Hematopoietic multipotent progenitor cell treated with erythropoietin and hydrocortisone succinate and interleukin-3 and kit ligand, for 15 days (in vitro differentiated cells): ENCODE data around the gene CORIN.

ENCODE experiments used
- DNase-seq: peaks from one replicate; pipeline ENCODE4 v3.0.0-alpha.2; 2015; ENCODE audit warnings: low spot score

Gene CORIN

GRCh38 chr4:47835494-47835893 is 2.4 kb downstream of the CORIN start:
- DNase-seq = no peak

DNA sequence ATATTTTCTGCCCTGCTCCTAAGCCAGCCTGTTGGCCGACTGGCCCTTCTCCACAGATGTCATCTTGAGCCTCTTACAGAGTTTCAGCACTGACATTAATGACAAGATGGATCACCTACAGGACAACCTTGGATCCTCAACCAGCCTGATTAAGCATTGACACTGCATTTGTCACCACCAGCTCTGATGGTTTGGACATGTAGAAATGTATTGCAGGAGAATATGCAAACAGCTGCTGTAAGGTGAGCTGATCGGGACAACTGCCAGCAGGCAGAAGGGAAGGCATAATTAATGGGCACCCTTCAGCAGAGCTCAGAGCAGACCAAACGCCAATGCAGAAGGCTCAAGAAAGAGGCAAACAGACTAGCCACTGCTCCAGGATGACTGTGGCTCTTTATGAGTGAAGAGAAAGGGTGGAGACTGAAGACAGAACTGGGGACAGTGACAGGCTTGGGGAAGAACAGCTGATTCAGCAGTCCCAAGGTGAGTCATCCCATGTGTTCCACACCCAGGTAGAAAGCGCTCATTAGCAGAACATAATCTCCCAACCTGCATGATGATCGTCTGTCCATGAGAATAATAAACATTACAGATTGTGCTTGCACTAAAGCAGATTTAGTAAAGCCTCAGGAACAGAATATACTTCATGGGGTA is 6.7 kb downstream of the CORIN start:
- no peak for DNase-seq

- no peak for DNase-seq
Observed at GRCh38 chr4:47830265-47831025, 7.4 kb downstream of the CORIN start.

- no peak for DNase-seq
Observed at GRCh38 chr4:47829438-47829837, 8.4 kb downstream of the CORIN start.

DNA sequence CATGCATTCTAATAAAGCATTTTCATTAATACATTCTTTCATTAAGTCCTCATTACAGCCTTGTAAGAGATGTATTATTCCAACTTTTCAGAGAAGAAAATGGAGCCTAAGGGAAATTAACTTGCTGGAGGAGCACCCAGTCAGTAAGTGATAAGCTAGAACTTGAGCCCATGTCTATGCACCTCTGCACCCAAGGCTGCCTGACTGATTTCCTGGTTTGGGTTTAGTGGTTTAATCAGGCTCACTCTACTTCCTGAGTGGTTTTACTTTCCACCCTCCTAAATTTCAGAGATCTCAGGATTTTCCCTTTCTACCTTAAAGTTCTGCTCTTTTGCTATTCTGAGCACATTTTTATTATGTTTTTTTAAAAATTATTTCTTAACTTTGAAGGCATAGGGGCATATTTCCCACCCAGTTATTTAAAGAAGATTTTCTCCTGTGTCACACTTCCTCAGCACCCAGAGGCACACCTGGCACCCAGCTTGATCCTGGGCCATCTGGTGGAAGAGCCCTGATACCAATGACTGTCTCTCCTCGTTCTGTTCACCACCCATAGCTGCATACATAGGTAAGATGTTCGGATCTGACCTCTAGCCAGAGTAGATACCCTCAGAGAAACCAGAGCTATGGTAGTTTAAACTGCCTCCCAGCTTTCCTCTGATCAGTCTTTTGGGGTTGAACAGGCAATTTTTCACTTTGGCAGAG is 10.4 kb downstream of the CORIN start:
- no peak for DNase-seq

DNA sequence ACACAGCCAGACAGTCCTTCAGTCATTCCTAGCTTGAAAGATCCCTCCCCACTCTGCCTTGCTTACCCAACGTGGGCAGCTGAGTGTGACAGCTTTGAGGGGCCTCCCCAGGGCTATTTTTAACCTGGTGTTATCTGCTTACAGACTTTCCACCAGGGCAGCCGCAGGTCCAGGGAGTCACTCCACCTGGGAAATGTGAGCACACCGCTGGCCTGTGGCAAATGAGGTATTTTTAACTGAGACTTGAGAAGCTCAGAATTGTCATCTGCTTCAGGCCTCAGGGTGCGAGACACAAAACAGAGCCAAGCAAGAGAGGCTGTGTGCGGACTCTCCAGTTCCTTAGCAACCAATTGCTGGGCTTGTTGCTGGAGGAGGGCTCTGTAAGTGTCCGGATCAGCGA is 13.0 kb downstream of the CORIN start:
- DNase-seq = no peak

DNA sequence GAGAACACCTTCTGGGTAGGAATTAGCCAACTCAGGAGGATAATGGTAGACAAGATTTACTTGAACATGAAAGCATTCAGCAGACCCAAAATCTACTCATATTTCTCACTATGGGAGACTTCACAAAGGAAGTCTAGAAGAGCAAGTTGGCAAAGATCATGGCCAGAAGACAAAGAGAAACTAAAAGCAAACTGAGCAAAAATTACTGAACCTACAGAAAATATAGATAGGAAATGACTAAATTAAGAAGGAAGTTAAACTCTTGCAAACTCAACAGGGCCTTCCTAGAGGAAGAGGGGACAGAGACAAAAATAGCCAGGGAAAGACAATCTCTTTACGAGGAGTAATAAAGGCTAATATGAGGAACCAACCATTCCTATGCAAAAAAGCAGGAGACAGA is 18.7 kb downstream of the CORIN start:
- no peak for DNase-seq

DNA sequence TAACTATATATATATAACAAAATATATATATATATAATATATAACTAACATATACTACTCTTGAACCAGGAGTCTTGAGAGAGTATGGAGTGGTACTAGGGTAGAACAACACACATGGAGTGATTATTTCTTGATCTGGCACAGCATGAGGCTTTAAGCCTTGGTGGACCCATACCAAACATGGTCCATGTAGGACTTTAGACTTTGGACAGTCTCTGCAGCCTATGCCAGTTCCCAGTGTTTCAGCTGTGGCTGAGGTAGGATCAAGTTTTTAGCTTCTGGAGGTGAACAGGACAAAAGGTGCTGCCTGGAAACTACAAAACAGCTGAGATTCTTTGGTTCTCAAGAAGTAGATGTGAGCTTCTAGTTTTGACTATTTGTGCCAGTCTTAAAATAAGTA is 20.6 kb downstream of the CORIN start:
- no peak for DNase-seq

- DNase-seq = no peak
Observed at GRCh38 chr4:47816748-47817147, 21.1 kb downstream of the CORIN start.

- DNase-seq = no peak
Observed at GRCh38 chr4:47814618-47815295, 23.1 kb downstream of the CORIN start.

- no peak for DNase-seq
Observed at GRCh38 chr4:47809654-47810203, 28.1 kb downstream of the CORIN start.

DNA sequence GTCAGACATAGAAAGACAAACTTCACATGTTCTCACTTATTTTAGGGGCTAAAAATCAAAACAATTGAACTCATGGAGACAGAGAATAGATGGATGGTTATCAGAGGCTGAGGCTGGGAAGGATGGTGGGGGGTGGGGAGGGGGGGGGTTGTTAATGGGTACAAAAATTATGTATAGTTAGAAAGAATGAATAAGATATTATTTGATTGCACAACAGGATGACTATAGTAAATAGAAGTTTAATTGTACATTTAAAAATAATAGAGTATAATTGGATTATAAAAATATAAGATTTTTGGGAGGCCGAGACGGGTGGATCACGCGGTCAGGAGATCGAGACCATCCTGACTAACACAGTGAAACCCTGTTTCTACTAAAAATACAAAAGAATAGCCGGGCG is 33.3 kb downstream of the CORIN start:
- DNase-seq = no peak

DNA sequence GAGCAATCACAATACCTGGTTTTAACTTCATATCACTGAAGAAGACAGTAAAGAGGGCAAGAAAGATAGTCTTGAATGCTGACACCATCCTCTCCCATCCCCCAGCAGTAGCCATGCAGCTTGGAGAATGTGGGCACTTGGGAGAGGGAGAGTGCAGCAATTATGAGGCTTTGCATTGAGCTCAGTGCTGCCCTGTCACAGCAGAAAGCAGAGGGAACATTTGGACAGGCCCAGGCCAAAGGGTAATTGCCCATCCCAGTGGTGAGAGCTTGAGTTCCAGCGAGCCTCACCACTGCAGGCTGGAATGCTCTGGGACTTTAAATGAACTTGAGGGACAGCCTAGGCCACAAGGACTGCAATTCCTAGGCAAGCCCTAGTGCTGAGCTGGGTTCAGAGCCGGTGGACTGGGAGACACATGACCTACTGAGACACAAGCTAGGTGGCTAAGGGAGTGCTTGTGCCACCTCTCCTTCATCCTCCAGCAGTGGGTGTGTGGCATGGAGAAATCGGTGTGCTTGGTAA is 36.3 kb downstream of the CORIN start:
- DNase-seq = no peak

DNA sequence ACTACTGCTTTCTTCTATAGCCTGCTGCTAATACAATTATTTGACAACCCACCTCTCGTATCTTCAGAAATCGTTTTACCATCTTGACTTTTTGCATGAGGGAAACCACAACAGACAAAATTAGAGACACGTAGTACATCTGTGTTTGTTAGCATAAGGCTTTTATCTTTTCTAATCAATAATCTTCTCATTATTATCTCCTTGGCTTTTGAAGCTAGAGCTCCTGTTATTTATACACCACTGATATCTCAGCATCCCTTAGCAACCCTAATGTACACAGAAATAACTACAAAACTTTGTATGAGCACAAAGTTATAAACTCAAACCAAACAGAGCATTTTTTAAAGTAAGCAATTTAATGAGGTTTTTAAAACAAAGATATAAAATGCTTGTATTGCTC is 39.7 kb downstream of the CORIN start:
- no peak for DNase-seq

GRCh38 chr4:47791965-47792364 is 45.9 kb downstream of the CORIN start:
- no peak for DNase-seq

- no peak for DNase-seq
Observed at GRCh38 chr4:47790105-47790504, 47.8 kb downstream of the CORIN start.

- DNase-seq = no peak
Observed at GRCh38 chr4:47788126-47788525, 49.7 kb downstream of the CORIN start.

DNA sequence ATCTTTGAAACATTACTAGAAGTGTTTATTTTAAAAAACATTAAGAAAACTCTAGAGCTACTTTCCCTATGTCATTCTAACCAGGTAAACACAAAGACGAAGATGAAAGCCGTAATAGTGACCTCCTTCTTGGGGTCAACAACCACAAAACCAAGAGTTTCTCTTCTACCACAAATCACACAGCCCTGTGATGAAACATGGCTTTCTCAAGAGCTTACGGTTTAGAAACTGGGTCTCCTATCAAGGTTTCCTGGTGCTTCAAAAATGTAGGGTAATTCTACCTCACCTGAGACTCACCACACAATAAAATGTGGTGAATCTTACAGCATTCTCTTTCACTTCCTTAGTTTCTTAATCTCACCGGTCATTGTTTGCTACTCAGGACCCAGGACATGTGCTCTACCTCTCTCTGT is 50.9 kb downstream of the CORIN start:
- DNase-seq = no peak

DNA sequence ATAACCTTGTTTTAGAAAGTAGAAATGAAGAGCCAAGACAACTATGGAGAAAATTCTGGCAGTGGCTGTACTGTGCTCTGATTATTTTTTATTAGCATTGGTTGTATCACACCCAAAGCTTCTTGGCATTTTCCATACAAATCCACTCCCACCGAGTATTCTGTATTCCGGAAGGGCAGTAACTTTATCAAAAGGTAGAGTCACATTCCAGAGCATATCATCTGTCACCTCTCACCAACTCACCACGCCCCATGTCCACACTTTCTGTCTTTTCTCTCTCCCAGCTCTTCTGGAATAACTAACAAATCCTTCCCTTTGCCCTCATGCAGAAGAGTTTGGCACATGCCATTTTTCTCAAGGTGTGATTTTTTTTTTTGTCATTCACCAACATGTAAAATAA is 52.7 kb downstream of the CORIN start:
- DNase-seq = no peak

DNA sequence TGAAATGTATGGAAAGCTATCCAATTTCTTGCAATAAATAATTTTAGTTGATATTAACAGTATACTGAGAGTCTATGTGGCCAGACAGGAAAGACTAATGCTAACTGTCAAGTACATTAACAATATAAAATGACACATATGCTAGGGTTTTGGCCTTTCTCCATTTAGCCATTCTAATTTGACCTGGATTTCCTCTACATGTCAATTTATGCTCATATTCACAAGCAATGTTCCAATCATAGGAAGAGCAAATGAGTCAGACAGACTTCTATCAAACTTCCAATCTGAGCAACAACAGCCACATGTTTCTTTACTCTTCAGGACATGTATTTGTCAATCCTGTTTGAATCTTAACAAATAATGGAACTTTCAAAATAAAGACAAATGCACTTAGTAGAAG is 53.6 kb downstream of the CORIN start:
- no peak for DNase-seq

DNA sequence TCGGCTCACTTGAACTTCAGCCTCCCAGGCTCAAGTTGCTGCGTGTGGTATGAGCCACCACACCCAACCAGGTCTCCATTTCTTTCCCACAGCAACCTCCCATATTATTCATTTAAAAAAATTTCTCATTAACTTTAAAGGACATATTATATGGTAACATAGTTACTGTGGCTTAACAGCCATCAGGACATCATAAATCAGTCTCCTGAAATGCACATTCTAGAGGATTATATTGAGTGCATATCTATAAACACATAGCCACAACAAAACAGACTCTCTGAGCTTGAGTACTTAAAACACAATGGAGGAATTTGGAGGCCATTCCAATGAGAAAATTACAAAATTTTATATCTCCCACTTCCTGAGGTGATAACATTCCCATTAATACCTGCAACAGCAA is 61.5 kb downstream of the CORIN start:
- DNase-seq = no peak

DNA sequence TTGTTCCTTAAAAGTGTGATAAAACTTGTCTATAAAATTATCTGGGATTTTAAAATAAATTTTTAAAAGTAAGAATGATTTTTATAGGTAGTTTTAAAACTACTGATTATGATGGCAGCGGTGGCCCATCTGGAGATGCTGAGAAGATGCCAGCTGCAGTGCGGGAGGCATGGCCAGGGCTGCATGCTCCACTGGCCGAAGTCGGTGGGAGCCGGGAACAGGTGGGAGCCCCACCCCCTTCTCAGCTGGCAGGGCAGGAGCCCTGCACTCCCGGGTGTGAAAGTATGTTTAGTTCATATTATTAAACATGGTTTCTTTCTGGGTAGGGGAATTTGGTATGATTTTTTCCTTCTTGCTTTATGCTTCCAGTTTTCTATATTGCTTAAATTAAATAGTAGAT is 63.8 kb downstream of the CORIN start:
- DNase-seq = no peak
